HG02943 (cell line): ENCODE data around the gene ALK.

ENCODE experiments used
- ATAC-seq: cut with Tn5 transposase; IDR thresholded peaks from one replicate; pipeline ENCODE4 v1.9.1; 2021; ENCODE audit warnings: mild to moderate bottlenecking, low read depth, moderate library complexity; ENCODE audit not compliant: unreplicated experiment

ALK gene

GRCh38 chr2:29310650-29311348 is 610.6 kb downstream of the ALK start:
- ATAC-seq, result no peak

GRCh38 chr2:29309090-29310029 is 612.0 kb downstream of the ALK start:
- no peak for ATAC-seq

- ATAC-seq, result no peak
These were observed 613.0 kb downstream of the ALK start for GRCh38 chr2:29308366-29308765.

- ATAC-seq, result no peak
These were observed 613.9 kb downstream of the ALK start for GRCh38 chr2:29307519-29307918.

- ATAC-seq, result no peak
These were observed 615.6 kb downstream of the ALK start for GRCh38 chr2:29305762-29306161.

GRCh38 chr2:29304399-29305060 is 616.9 kb downstream of the ALK start:
- ATAC-seq, result no peak

- no peak for ATAC-seq
These were observed 624.8 kb downstream of the ALK start for GRCh38 chr2:29296585-29296984.

- ATAC-seq, result no peak
These were observed 625.5 kb downstream of the ALK start for GRCh38 chr2:29295845-29296244.

GRCh38 chr2:29293830-29294438 is 627.5 kb downstream of the ALK start:
- ATAC-seq, result no peak

- no peak for ATAC-seq
These were observed 630.9 kb downstream of the ALK start for GRCh38 chr2:29290293-29291047.

GRCh38 chr2:29284671-29285070 is 636.7 kb downstream of the ALK start:
- no peak for ATAC-seq

GRCh38 chr2:29281916-29282247 is 639.5 kb downstream of the ALK start:
- ATAC-seq, result no peak

- ATAC-seq, result no peak
These were observed 640.1 kb downstream of the ALK start for GRCh38 chr2:29281086-29281915.

- no peak for ATAC-seq
These were observed 642.4 kb downstream of the ALK start for GRCh38 chr2:29278966-29279365.

- ATAC-seq, result no peak
These were observed 645.2 kb downstream of the ALK start for GRCh38 chr2:29276151-29276550.

- no peak for ATAC-seq
These were observed 646.2 kb downstream of the ALK start for GRCh38 chr2:29275186-29275585.

GRCh38 chr2:29273685-29274611 is 647.4 kb downstream of the ALK start:
- ATAC-seq, result no peak

GRCh38 chr2:29273004-29273684 is 648.2 kb downstream of the ALK start:
- ATAC-seq, result no peak
